ENCODE measurements around the gene FTO. TPM values are rescaled to one million over a fixed set of nuclear protein-coding genes. Genes with fewer than 3 reads are reported as not detected.

The FTO gene
- total and polyA plus RNA-seq, 2 of the 13 experiments (the other 11 are each of a cell fraction or from before 2014, with no cell fraction given) = 41.6 to 55.8 TPM

DNA sequence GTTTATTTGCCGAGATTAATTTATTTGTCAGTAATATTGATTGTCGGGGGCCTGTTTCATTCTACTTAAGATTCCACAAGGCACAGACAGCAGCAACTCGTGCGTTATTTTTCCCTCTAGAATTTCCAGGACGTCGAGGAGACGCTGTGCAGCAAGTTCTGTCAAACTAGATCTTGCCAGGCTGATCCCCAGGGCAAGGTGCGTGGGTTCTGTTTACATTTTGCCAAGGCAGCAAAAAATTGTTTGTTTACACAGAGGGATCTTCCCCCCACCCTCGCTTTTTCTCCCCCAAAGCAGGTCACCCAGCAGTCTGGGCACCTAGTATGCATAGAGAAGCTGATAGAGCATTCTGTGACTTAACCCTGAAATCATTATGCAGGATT, 471.2 kb downstream of the FTO start (continued):
- TF ChIP-seq CBFB (CRISPR knock-in tag; IDR thresholded peaks at IDR 0.05) = no peak
- TF ChIP-seq YEATS4 (CRISPR knock-in tag; IDR thresholded peaks at IDR 0.05; ENCODE audit: borderline replicate concordance) = peak; percentile 2; the same call in 1 of the 2 replicates
- TF ChIP-seq NR2F6 (IDR thresholded peaks at IDR 0.05) = peak; percentile 53; the same call in 1 of the 2 replicates
- TF ChIP-seq NR2F6 (CRISPR knock-in tag; IDR thresholded peaks at IDR 0.05) = peak; percentile 31; the same call in 1 of the 2 replicates
- TF ChIP-seq ETV5 (CRISPR knock-in tag; IDR thresholded peaks at IDR 0.05; ENCODE audit: borderline replicate concordance) = no peak
- peak; percentile 52; the same call in 1 of the 2 replicates for TF ChIP-seq RFXAP (CRISPR knock-in tag; IDR thresholded peaks at IDR 0.05; ENCODE audit: borderline replicate concordance)
- peak; percentile 41; the same call in 1 of the 2 replicates for TF ChIP-seq SAP130 (CRISPR knock-in tag; IDR thresholded peaks at IDR 0.05; ENCODE audit: low read depth)
- TF ChIP-seq ZNF605 (CRISPR knock-in tag; IDR thresholded peaks at IDR 0.05) = peak; percentile 69
- no peak for TF ChIP-seq ZNF232 (CRISPR knock-in tag; IDR thresholded peaks at IDR 0.05; ENCODE audit: borderline replicate concordance)
- TF ChIP-seq REL (CRISPR knock-in tag; conservative IDR thresholded peaks at IDR 0.05) = no peak
- TF ChIP-seq, protein P1, sequence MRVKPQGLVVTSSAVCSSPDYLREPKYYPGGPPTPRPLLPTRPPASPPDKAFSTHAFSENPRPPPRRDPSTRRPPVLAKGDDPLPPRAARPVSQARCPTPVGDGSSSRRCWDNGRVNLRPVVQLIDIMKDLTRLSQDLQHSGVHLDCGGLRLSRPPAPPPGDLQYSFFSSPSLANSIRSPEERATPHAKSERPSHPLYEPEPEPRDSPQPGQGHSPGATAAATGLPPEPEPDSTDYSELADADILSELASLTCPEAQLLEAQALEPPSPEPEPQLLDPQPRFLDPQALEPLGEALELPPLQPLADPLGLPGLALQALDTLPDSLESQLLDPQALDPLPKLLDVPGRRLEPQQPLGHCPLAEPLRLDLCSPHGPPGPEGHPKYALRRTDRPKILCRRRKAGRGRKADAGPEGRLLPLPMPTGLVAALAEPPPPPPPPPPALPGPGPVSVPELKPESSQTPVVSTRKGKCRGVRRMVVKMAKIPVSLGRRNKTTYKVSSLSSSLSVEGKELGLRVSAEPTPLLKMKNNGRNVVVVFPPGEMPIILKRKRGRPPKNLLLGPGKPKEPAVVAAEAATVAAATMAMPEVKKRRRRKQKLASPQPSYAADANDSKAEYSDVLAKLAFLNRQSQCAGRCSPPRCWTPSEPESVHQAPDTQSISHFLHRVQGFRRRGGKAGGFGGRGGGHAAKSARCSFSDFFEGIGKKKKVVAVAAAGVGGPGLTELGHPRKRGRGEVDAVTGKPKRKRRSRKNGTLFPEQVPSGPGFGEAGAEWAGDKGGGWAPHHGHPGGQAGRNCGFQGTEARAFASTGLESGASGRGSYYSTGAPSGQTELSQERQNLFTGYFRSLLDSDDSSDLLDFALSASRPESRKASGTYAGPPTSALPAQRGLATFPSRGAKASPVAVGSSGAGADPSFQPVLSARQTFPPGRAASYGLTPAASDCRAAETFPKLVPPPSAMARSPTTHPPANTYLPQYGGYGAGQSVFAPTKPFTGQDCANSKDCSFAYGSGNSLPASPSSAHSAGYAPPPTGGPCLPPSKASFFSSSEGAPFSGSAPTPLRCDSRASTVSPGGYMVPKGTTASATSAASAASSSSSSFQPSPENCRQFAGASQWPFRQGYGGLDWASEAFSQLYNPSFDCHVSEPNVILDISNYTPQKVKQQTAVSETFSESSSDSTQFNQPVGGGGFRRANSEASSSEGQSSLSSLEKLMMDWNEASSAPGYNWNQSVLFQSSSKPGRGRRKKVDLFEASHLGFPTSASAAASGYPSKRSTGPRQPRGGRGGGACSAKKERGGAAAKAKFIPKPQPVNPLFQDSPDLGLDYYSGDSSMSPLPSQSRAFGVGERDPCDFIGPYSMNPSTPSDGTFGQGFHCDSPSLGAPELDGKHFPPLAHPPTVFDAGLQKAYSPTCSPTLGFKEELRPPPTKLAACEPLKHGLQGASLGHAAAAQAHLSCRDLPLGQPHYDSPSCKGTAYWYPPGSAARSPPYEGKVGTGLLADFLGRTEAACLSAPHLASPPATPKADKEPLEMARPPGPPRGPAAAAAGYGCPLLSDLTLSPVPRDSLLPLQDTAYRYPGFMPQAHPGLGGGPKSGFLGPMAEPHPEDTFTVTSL (CRISPR knock-in tag; IDR thresholded peaks at IDR 0.05; ENCODE audit: borderline replicate concordance) = peak; percentile 63; the same call in 1 of the 2 replicates
- TF ChIP-seq SRSF9 (IDR thresholded peaks at IDR 0.05; ENCODE audit: borderline replicate concordance, insufficient read depth, low read depth, low read length, poor library complexity, severe bottlenecking) = no peak
- TF ChIP-seq, protein P2, sequence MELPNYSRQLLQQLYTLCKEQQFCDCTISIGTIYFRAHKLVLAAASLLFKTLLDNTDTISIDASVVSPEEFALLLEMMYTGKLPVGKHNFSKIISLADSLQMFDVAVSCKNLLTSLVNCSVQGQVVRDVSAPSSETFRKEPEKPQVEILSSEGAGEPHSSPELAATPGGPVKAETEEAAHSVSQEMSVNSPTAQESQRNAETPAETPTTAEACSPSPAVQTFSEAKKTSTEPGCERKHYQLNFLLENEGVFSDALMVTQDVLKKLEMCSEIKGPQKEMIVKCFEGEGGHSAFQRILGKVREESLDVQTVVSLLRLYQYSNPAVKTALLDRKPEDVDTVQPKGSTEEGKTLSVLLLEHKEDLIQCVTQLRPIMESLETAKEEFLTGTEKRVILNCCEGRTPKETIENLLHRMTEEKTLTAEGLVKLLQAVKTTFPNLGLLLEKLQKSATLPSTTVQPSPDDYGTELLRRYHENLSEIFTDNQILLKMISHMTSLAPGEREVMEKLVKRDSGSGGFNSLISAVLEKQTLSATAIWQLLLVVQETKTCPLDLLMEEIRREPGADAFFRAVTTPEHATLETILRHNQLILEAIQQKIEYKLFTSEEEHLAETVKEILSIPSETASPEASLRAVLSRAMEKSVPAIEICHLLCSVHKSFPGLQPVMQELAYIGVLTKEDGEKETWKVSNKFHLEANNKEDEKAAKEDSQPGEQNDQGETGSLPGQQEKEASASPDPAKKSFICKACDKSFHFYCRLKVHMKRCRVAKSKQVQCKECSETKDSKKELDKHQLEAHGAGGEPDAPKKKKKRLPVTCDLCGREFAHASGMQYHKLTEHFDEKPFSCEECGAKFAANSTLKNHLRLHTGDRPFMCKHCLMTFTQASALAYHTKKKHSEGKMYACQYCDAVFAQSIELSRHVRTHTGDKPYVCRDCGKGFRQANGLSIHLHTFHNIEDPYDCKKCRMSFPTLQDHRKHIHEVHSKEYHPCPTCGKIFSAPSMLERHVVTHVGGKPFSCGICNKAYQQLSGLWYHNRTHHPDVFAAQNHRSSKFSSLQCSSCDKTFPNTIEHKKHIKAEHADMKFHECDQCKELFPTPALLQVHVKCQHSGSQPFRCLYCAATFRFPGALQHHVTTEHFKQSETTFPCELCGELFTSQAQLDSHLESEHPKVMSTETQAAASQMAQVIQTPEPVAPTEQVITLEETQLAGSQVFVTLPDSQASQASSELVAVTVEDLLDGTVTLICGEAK (IDR thresholded peaks at IDR 0.05) = no peak
- TF ChIP-seq, protein P2 (CRISPR knock-in tag; IDR thresholded peaks at IDR 0.05) = no peak
- TF ChIP-seq DMAP1 (CRISPR knock-in tag; IDR thresholded peaks at IDR 0.05) = no peak; the same call in 1 of the 2 replicates
- no peak for TF ChIP-seq CCAR2 (optimal IDR thresholded peaks at IDR 0.05; ENCODE audit: low read depth, low read length)
- no peak for TF ChIP-seq HNRNPH1 (optimal IDR thresholded peaks at IDR 0.05; ENCODE audit: low read depth, low read length)
- no peak for TF ChIP-seq NFE2 (CRISPR knock-in tag; IDR thresholded peaks at IDR 0.05)
